COLO829 (cell line): ENCODE data around the gene DNAAF8.

Experiments used
- DNase-seq: peaks from one replicate; pipeline ENCODE4 v3.0.0; 2012; ENCODE audit warnings: low spot score

DNAAF8 gene

GRCh38 chr16:4695473-4696171 is 38.7 kb upstream of the DNAAF8 start:
- no peak for DNase-seq

- no peak for DNase-seq
These were observed 38.0 kb upstream of the DNAAF8 start for GRCh38 chr16:4696172-4696904.

GRCh38 chr16:4696905-4697847 is 37.2 kb upstream of the DNAAF8 start:
- no peak for DNase-seq

GRCh38 chr16:4697848-4698291 is 36.5 kb upstream of the DNAAF8 start:
- DNase-seq, result no peak

GRCh38 chr16:4698321-4699045 is 35.9 kb upstream of the DNAAF8 start:
- no peak for DNase-seq

- DNase-seq, result no peak
These were observed 35.2 kb upstream of the DNAAF8 start for GRCh38 chr16:4699046-4699556.

GRCh38 chr16:4700380-4700996 is 33.8 kb upstream of the DNAAF8 start:
- no peak for DNase-seq

- no peak for DNase-seq
These were observed 33.2 kb upstream of the DNAAF8 start for GRCh38 chr16:4700997-4701743.

GRCh38 chr16:4701791-4702465 is 32.4 kb upstream of the DNAAF8 start:
- DNase-seq, result no peak

GRCh38 chr16:4702466-4702808 is 31.9 kb upstream of the DNAAF8 start:
- DNase-seq, result no peak

- no peak for DNase-seq
These were observed 30.4 kb upstream of the DNAAF8 start for GRCh38 chr16:4703906-4704305.

- no peak for DNase-seq
These were observed 29.8 kb upstream of the DNAAF8 start for GRCh38 chr16:4704491-4704890.

- no peak for DNase-seq
These were observed 29.4 kb upstream of the DNAAF8 start for GRCh38 chr16:4704913-4705312.

GRCh38 chr16:4706871-4707270 is 27.5 kb upstream of the DNAAF8 start:
- DNase-seq, result no peak

GRCh38 chr16:4709481-4709880 is 24.9 kb upstream of the DNAAF8 start:
- DNase-seq, result no peak

- DNase-seq, result no peak
These were observed 20.5 kb upstream of the DNAAF8 start for GRCh38 chr16:4713663-4714501.

GRCh38 chr16:4714996-4715395 is 19.3 kb upstream of the DNAAF8 start:
- DNase-seq, result no peak

- no peak for DNase-seq
These were observed 15.9 kb upstream of the DNAAF8 start for GRCh38 chr16:4718466-4718865.
